ENCODE results near the gene PLXDC2.

DNA sequence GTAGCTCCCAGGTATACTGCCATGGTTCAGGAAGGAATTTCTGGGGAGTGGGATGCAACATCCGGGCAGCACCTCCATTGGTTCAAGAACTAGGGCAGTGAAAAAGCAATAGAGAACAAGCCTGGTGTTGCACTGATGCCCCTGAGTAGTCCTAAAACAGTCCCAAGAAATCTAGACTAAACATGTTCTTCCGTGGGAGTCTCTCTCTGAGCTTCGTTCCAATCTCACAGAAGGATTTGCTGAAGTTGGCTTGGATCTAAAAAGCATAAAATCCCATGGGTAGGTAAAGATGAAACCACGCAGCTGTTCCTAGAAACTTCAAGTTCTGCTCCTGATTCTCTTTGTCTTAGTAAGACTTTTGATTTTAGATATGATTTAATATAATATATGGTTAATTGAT, 154.5 kb downstream of the PLXDC2 start:
- no peak for TF ChIP-seq POLR2A (IDR thresholded peaks at IDR 0.05; ENCODE audit: low read depth, low read length)
- no peak for TF ChIP-seq POLR2AphosphoS5 (IDR thresholded peaks at IDR 0.05; ENCODE audit: low read depth, low read length)
